Duodenal mucosa (tissue), 2 donors: ENCODE data around the gene IL11RA.

Source experiments
- H3K27ac ChIP-seq: one replicate; pipeline ENCODE4 v1.7.0; 2013; ENCODE audit warnings: low read depth, low read length
- H3K27me3 ChIP-seq, 2 donors: one replicate each; pipeline ENCODE4 v1.7.0; 2013; ENCODE audit warnings: low read length in 2 of 2, control low read depth in 1 of 2; ENCODE audit not compliant: insufficient read depth in 2 of 2, control insufficient read depth in 1 of 2
- H3K36me3 ChIP-seq, 2 donors: one replicate each; pipeline ENCODE4 v1.7.0; 2013; ENCODE audit warnings: low read length in 2 of 2, control low read depth in 1 of 2; ENCODE audit not compliant: insufficient read depth in 2 of 2, control insufficient read depth in 1 of 2
- H3K4me1 ChIP-seq, 2 donors: one replicate each; pipeline ENCODE4 v1.7.0; 2013; ENCODE audit warnings: low read length in 2 of 2, control low read depth in 1 of 2; ENCODE audit not compliant: insufficient read depth in 2 of 2, control insufficient read depth in 1 of 2
- H3K4me3 ChIP-seq, 2 donors: one replicate each; pipeline ENCODE4 v1.7.0; 2013; ENCODE audit warnings: low read length in 2 of 2, low read depth in 1 of 2
- H3K9ac ChIP-seq, 2 donors: one replicate each; pipeline ENCODE4 v1.7.0; 2013; ENCODE audit warnings: low read length in 2 of 2, low read depth in 1 of 2
- H3K9me3 ChIP-seq, 2 donors: one replicate each; pipeline ENCODE4 v1.7.0; 2013; ENCODE audit warnings: low read length in 2 of 2, control low read depth in 1 of 2; ENCODE audit not compliant: control insufficient read depth in 1 of 2

IL11RA gene

DNA sequence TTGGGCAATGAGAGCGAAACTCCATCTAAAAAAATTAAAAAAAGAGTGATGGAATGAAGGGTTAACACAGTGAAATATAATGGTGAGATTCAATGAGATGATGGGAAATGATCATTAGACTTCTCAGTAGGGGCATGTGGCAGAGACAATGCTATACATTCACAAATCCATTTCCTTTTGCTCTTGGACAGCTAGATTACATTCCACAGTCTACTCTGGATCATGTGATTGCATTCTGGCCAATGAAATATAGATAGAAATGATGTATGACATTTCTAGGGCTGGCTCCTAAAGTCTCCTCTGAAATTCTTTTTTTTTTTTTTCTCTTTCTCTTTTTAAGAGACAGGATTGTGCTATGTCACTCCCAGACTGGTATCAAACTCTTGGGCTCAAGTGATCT, 9.3 kb upstream of the IL11RA start:
- Histone ChIP-seq H3K9ac (no peak overlapping the region), H3K4me3 (no peak overlapping the region), H3K27ac (no peak overlapping the region), H3K4me1 (peaks cover 29 to 40% of the 10 kb centered on the region in 2 donors), H3K27me3 (no peaks in the 10 kb centered on the region), H3K36me3 (no peaks in the 10 kb centered on the region), H3K9me3 (no peaks in the 10 kb centered on the region)

GRCh38 chr9:34644766-34645314, 7.1 kb upstream of the IL11RA start:
- Histone ChIP-seq H3K27ac (no peak overlapping the region), H3K4me3 (peak overlapping the region in 1 of 2 donors; percentile 29), H3K9ac (no peak overlapping the region), H3K27me3 (no peaks in the 10 kb centered on the region), H3K4me1 (peaks cover 29 to 40% of the 10 kb centered on the region in 2 donors), H3K9me3 (no peaks in the 10 kb centered on the region), H3K36me3 (peaks cover 17 to 19% of the 10 kb centered on the region in 2 donors)

GRCh38 chr9:34646211-34647083, 5.5 kb upstream of the IL11RA start, which contains the start of gene GALT:
TSS of gene GALT (plus strand) at chr9:34646675. CDS start at chr9:34646705, 30 bp downstream.
- Histone ChIP-seq H3K27ac (peak within 1 kb of the TSS; percentile 88), H3K27me3 (no peaks in the 10 kb centered on the region), H3K4me1 (peaks cover 33 to 45% of the 10 kb centered on the region in 2 donors), H3K9me3 (no peaks in the 10 kb centered on the region), H3K9ac (peak within 1 kb of the TSS; percentile 95 to 100), H3K36me3 (peaks cover 17 to 28% of the 10 kb centered on the region in 2 donors), H3K4me3 (peak within 1 kb of the TSS; percentile 97 to 99)

DNA sequence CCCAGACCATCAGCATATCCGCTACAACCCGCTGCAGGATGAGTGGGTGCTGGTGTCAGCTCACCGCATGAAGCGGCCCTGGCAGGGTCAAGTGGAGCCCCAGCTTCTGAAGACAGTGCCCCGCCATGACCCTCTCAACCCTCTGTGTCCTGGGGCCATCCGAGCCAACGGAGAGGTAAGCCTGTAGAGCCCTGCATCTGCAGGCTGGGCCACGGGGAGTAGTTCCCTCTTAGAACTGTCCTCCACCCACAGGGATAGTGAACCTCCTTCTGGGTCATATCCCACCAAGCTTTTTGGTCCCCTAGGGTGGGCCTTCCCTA, 4.9 kb upstream of the IL11RA start:
- Histone ChIP-seq H3K36me3 (peaks cover 17 to 28% of the 10 kb centered on the region in 2 donors), H3K4me3 (peak overlapping the region; percentile 97 to 99), H3K27me3 (no peaks in the 10 kb centered on the region), H3K4me1 (peaks cover 39 to 49% of the 10 kb centered on the region in 2 donors), H3K9me3 (no peaks in the 10 kb centered on the region), H3K9ac (peak overlapping the region; percentile 95 to 100), H3K27ac (peak overlapping the region; percentile 88)

- Histone ChIP-seq H3K27ac (peak overlapping the region; percentile 88), H3K9ac (peak overlapping the region; percentile 95 to 100), H3K9me3 (no peaks in the 10 kb centered on the region), H3K4me3 (peak overlapping the region; percentile 97 to 99), H3K4me1 (peaks cover 45 to 55% of the 10 kb centered on the region in 2 donors), H3K27me3 (no peaks in the 10 kb centered on the region), H3K36me3 (peaks cover 17 to 28% of the 10 kb centered on the region in 2 donors)
These were observed 4.3 kb upstream of the IL11RA start for GRCh38 chr9:34647651-34648050.

GRCh38 chr9:34648673-34649072, 3.3 kb upstream of the IL11RA start:
- no peaks in the 10 kb centered on the region for H3K27me3 ChIP-seq
- H3K9ac ChIP-seq, result no peak overlapping the region
- H3K4me3 ChIP-seq, result no peak overlapping the region
- no peaks in the 10 kb centered on the region for H3K9me3 ChIP-seq
- peaks cover 56 to 61% of the 10 kb centered on the region in 2 donors for H3K4me1 ChIP-seq
- no peak overlapping the region for H3K27ac ChIP-seq
- peaks cover 17 to 28% of the 10 kb centered on the region in 2 donors for H3K36me3 ChIP-seq

GRCh38 chr9:34650816-34651215, 1.2 kb upstream of the IL11RA start:
- Histone ChIP-seq H3K9me3 (no peaks in the 10 kb centered on the region), H3K27ac (peak overlapping the region; percentile 80), H3K36me3 (peaks cover 17 to 28% of the 10 kb centered on the region in 2 donors), H3K4me3 (no peak overlapping the region), H3K27me3 (no peaks in the 10 kb centered on the region), H3K4me1 (peaks cover 50 to 56% of the 10 kb centered on the region in 2 donors), H3K9ac (no peak overlapping the region)

DNA sequence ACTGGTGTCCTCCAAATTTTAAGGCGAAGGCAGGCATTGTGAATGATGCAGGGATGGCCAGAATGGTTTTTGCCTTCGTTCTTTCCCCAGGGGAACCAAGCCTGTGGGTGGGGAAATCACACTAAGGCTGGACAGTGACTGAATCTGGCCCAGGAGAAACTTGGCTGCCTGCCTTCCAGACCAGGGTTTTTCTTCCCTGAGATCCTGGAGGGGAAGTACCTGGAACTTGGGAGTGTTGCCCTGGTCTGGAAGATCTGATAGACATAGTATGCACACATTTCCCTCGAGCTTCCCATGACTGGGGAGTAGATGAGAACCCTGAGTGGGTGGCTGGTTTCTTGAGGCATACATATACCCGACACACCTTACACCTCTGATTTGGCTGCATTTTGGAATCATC, 664 bp upstream of the IL11RA start:
- Histone ChIP-seq H3K4me1 (peaks cover 45 to 51% of the 10 kb centered on the region in 2 donors), H3K4me3 (peak overlapping the region; percentile 37 to 66), H3K36me3 (peaks cover 17 to 28% of the 10 kb centered on the region in 2 donors), H3K9ac (peak overlapping the region; percentile 36 to 49), H3K9me3 (no peaks in the 10 kb centered on the region), H3K27ac (peak overlapping the region; percentile 80), H3K27me3 (no peaks in the 10 kb centered on the region)

GRCh38 chr9:34652602-34653000, 616 bp downstream of the IL11RA start:
- H3K9ac ChIP-seq, result peak overlapping the region in 1 of 2 donors; percentile 45

More at GRCh38 chr9:34652602-34653000, 616 bp downstream of the IL11RA start:
- no peaks in the 10 kb centered on the region for H3K9me3 ChIP-seq
- H3K4me3 ChIP-seq, result peak overlapping the region; percentile 65 to 66
- peaks cover 17 to 28% of the 10 kb centered on the region in 2 donors for H3K36me3 ChIP-seq
- H3K27ac ChIP-seq, result peak overlapping the region; percentile 80
- no peaks in the 10 kb centered on the region for H3K27me3 ChIP-seq
- H3K4me1 ChIP-seq, result peaks cover 38 to 39% of the 10 kb centered on the region in 2 donors
